K562 (cell line): ENCODE data around the gene CEP72. TPM values are rescaled to one million over a fixed set of nuclear protein-coding genes. Genes with fewer than 3 reads are reported as not detected.

Experiments
- ARID1B ChIP-seq: fragments of 450-650 bp; IDR thresholded peaks from 2 replicates; pipeline ENCODE4 v1.6.1; 2016; ENCODE audit warnings: antibody characterized with exemption, mild to moderate bottlenecking, inconsistent platforms
- ATF4 ChIP-seq: fragments of 450-650 bp; formaldehyde crosslinking; IDR thresholded peaks from 2 replicates; pipeline ENCODE4 v1.4.0; 2022; ENCODE audit warnings: mild to moderate bottlenecking, moderate library complexity
- CHCHD3 ChIP-seq: fragments of 250-450 bp; sonication (Bioruptor Pico); IDR thresholded peaks from 2 replicates; pipeline ENCODE4 v2.1.2; 2022; ENCODE audit warnings: mild to moderate bottlenecking
- DDX20 ChIP-seq: fragments of 450-650 bp; IDR thresholded peaks from 2 replicates; pipeline ENCODE4 v1.6.1; 2016; ENCODE audit warnings: missing genetic modification characterization, low read depth, mild to moderate bottlenecking, missing compliant biosample characterization, moderate library complexity
- DMBX1 ChIP-seq: fragments of 250-450 bp; sonication (Bioruptor Pico); IDR thresholded peaks from 2 replicates; pipeline ENCODE4 v1.8.0; 2022; ENCODE audit warnings: inconsistent platforms, mild to moderate bottlenecking, moderate library complexity, borderline replicate concordance
- DPF2 ChIP-seq: fragments of 450-650 bp; IDR thresholded peaks from 2 replicates; pipeline ENCODE4 v1.6.1; 2016
- EP300 ChIP-seq: IDR thresholded peaks from 2 replicates; pipeline ENCODE4 v1.6.1; 2012; ENCODE audit warnings: low read length, improper control_type of control experiment
- FOSL1 ChIP-seq: fragments of 200-800 bp; sonication (Bioruptor generic); conservative IDR thresholded peaks from 2 replicates; pipeline ENCODE4 v1.6.1; 2016; ENCODE audit warnings: missing genetic modification characterization, missing compliant biosample characterization
- KDM5B ChIP-seq: fragments of 200-600 bp; sonication (generic); IDR thresholded peaks from 2 replicates; pipeline ENCODE4 v1.6.1; 2012; ENCODE audit warnings: low read depth, mild to moderate bottlenecking, moderate library complexity, low read length, control low read depth, inconsistent platforms; ENCODE audit not compliant: insufficient replicate concordance
- L3MBTL2 ChIP-seq: fragments of 450-650 bp; IDR thresholded peaks from 2 replicates; pipeline ENCODE4 v1.6.1; 2016; ENCODE audit warnings: mild to moderate bottlenecking, moderate library complexity
- NCOA1 ChIP-seq: fragments of 450-650 bp; IDR thresholded peaks from 2 replicates; pipeline ENCODE4 v1.6.1; 2016; ENCODE audit warnings: low read depth
- NFYB ChIP-seq: IDR thresholded peaks from 2 replicates; pipeline ENCODE4 v1.6.1; 2011; ENCODE audit warnings: mild to moderate bottlenecking, moderate library complexity; ENCODE audit not compliant: insufficient read length; ENCODE audit errors: extremely low read depth
- NONO ChIP-seq, 2 experiments: fragments of 200-400 bp in 1 of 2; fragments of 450-650 bp in 1 of 2; formaldehyde crosslinking in 1 of 2; IDR thresholded peaks; 2 replicates each; pipeline ENCODE4 v1.6.1; 2017; ENCODE audit warnings: low read depth in 2 of 2, mild to moderate bottlenecking in 2 of 2, moderate library complexity in 2 of 2, low read length in 1 of 2
- NR2C1 ChIP-seq, 2 experiments: fragments of 450-650 bp; IDR thresholded peaks; 2 replicates each; pipeline ENCODE4 v1.6.1; 2017; ENCODE audit warnings: mild to moderate bottlenecking in 2 of 2, antibody characterized with exemption in 1 of 2, inconsistent platforms in 1 of 2, missing compliant biosample characterization in 1 of 2, missing genetic modification characterization in 1 of 2
- PHF20 ChIP-seq: fragments of 450-650 bp; IDR thresholded peaks from 2 replicates; pipeline ENCODE4 v1.6.1; 2018; ENCODE audit not compliant: partially characterized antibody
- POLR2G ChIP-seq: fragments of 200-400 bp; formaldehyde crosslinking; IDR thresholded peaks from 2 replicates; pipeline ENCODE4 v1.6.1; 2017; ENCODE audit warnings: low read depth, mild to moderate bottlenecking, antibody characterized with exemption, low read length, moderate library complexity
- PTRF ChIP-seq: fragments of 450-650 bp; IDR thresholded peaks from 2 replicates; pipeline ENCODE4 v1.6.1; 2016; ENCODE audit warnings: mild to moderate bottlenecking, missing genetic modification characterization, missing compliant biosample characterization
- RBM22 ChIP-seq: fragments of 200-400 bp; formaldehyde crosslinking; IDR thresholded peaks from 2 replicates; pipeline ENCODE4 v1.6.1; 2018; ENCODE audit warnings: low read length, low read depth; ENCODE audit not compliant: poor library complexity, severe bottlenecking
- RNF2 ChIP-seq: sonication (generic); IDR thresholded peaks from 2 replicates; pipeline ENCODE4 v1.6.1; 2016
- SMARCC2 ChIP-seq: fragments of 450-650 bp; IDR thresholded peaks from 2 replicates; pipeline ENCODE4 v1.6.1; 2017; ENCODE audit warnings: antibody characterized with exemption, moderate library complexity, mild to moderate bottlenecking, low read depth
- TGIF2 ChIP-seq: sonication (generic); formaldehyde crosslinking; IDR thresholded peaks from 2 replicates; pipeline ENCODE4 v1.8.1; 2022; ENCODE audit warnings: mild to moderate bottlenecking, missing genetic modification reagents, moderate library complexity
- ZNF140 ChIP-seq: fragments of 250-450 bp; sonication (Bioruptor Pico); IDR thresholded peaks from 2 replicates; pipeline ENCODE4 v1.8.0; 2021; ENCODE audit warnings: moderate library complexity, mild to moderate bottlenecking, inconsistent platforms
- ZNF174 ChIP-seq: fragments of 250-450 bp; sonication (Bioruptor Pico); IDR thresholded peaks from 2 replicates; pipeline ENCODE4 v1.4.0; 2020; ENCODE audit warnings: mild to moderate bottlenecking
- ZNF197 ChIP-seq: fragments of 200-800 bp; sonication (Bioruptor generic); IDR thresholded peaks from 2 replicates; pipeline ENCODE4 v1.6.1; 2016; ENCODE audit warnings: low read depth, missing genetic modification characterization, missing compliant biosample characterization
- ZNF76 ChIP-seq: fragments of 250-450 bp; sonication (Bioruptor Pico); IDR thresholded peaks from 2 replicates; pipeline ENCODE4 v1.4.0; 2020; ENCODE audit warnings: mild to moderate bottlenecking, moderate library complexity, borderline replicate concordance
- ZSCAN29 ChIP-seq: fragments of 450-650 bp; IDR thresholded peaks from 2 replicates; pipeline ENCODE4 v1.6.1; 2017
- polyA plus RNA-seq, 8 experiments: library from polyadenylated mRNA; depleted of rRNA in 4 of 8; stranded (reverse) in 5 of 8; unstranded in 3 of 8; fragments of >200 nt; fragmentation: Nextera tagmentation in 2 of 8; fragmentation: Illumina TruSeq in 1 of 8; extraction: Ambion mirVana in 2 of 8; extraction: Trizol in 1 of 8; gene quantifications; 2 replicates each; pipeline versions ENCODE4 v1.2.1 to v1.2.3, GENCODE V29; 2011 to 2014; ENCODE audit warnings: inconsistent platforms in 1 of 8, missing spikeins in 1 of 8
- total RNA-seq, 7 experiments: library from RNA; depleted of rRNA in 6 of 7; stranded (reverse); fragments of >200 nt in 6 of 7; fragmentation: Illumina TruSeq in 2 of 7; extraction: Trizol in 2 of 7; gene quantifications; 2 replicates each; pipeline versions ENCODE4 v1.2.1 to v1.2.3, GENCODE V29; 2011 to 2021; ENCODE audit warnings: low replicate concordance in 1 of 7
- TF ChIP-seq, protein P1 (sequence below): sonication (generic); formaldehyde crosslinking; IDR thresholded peaks from 2 replicates; pipeline ENCODE4 v1.8.1; 2023; ENCODE audit warnings: mild to moderate bottlenecking, missing genetic modification reagents
- TF ChIP-seq, protein P2 (sequence below): fragments of 250-450 bp; sonication (Bioruptor Pico); IDR thresholded peaks from 2 replicates; pipeline ENCODE4 v1.6.1; 2021; ENCODE audit warnings: mild to moderate bottlenecking

Gene CEP72
- total and polyA plus RNA-seq, 9 of the 15 experiments (the other 6 are each of a cell fraction or from before 2014, with no cell fraction given) = 0.89 to 38.1 (median 14.2) TPM

- TF ChIP-seq, protein P1, sequence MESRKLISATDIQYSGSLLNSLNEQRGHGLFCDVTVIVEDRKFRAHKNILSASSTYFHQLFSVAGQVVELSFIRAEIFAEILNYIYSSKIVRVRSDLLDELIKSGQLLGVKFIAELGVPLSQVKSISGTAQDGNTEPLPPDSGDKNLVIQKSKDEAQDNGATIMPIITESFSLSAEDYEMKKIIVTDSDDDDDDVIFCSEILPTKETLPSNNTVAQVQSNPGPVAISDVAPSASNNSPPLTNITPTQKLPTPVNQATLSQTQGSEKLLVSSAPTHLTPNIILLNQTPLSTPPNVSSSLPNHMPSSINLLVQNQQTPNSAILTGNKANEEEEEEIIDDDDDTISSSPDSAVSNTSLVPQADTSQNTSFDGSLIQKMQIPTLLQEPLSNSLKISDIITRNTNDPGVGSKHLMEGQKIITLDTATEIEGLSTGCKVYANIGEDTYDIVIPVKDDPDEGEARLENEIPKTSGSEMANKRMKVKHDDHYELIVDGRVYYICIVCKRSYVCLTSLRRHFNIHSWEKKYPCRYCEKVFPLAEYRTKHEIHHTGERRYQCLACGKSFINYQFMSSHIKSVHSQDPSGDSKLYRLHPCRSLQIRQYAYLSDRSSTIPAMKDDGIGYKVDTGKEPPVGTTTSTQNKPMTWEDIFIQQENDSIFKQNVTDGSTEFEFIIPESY (CRISPR knock-in tag) = peak; percentile 61; the same call in 1 of the 2 replicates
- TF ChIP-seq NR2C1 (IDR thresholded peaks at IDR 0.05) (no peak), NR2C1 (tag; IDR thresholded peaks at IDR 0.05) (no peak), DPF2 (no peak), L3MBTL2 (no peak), DMBX1 (CRISPR knock-in tag) (no peak), RNF2 (no peak), ZNF140 (CRISPR knock-in tag) (no peak), DDX20 (tag) (no peak), CHCHD3 (no peak), NFYB (no peak), SMARCC2 (no peak), POLR2G (peak; percentile 55; the same call in 1 of the 2 replicates), ZNF197 (CRISPR knock-in tag) (no peak), ATF4 (CRISPR knock-in tag) (no peak), ZNF76 (CRISPR knock-in tag) (no peak), PHF20 (no peak), FOSL1 (tag) (no peak), ARID1B (no peak), RBM22 (peak; percentile 66), TGIF2 (no peak), NCOA1 (no peak), PTRF (tag) (no peak), EP300 (no peak), ZNF174 (CRISPR knock-in tag) (no peak), KDM5B (no peak), ZSCAN29 (no peak), NONO (IDR thresholded peaks at IDR 0.05; ENCODE audit: low read depth in 2 of 2, low read length in 1 of 2) (no peak)
- TF ChIP-seq, protein P2, sequence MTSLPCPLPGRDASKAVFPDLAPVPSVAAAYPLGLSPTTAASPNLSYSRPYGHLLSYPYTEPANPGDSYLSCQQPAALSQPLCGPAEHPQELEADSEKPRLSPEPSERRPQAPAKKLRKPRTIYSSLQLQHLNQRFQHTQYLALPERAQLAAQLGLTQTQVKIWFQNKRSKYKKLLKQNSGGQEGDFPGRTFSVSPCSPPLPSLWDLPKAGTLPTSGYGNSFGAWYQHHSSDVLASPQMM (CRISPR knock-in tag) = no peak
Measured at GRCh38 chr5:664343-664993, 52.3 kb downstream of the CEP72 start (continued).
